Measurements from ENCODE around the gene SHISA2. TPM values are rescaled to one million over a fixed set of nuclear protein-coding genes. Genes with fewer than 3 reads are reported as not detected.
"Not testable (repeated sequence)": the region's sequence is repeated elsewhere in the genome, so short reads cannot be mapped to it uniquely, and the experiment has no call there.

SHISA2 gene
- total RNA-seq, 1 donor from 2014 or later, result 89.5 TPM

DNA sequence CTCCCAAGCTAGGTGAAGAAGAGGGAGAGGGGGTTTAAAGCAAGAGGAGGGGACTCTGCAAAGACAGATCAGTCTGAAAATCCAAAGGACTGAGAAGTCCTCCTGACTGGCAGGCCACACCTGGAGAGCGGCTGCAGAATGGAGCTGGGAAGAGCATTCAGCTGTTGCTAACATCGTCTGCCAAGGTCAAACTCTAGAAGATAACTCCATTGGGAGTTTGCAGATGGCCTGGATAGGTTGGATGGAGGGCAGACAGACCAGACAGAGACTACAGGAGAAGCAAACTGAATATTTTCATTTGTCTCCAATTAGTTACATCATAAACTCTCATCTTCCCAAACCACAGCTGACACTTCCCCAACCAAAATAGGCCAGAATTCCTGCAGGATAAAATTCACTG is 19.9 kb upstream of the SHISA2 start:
- H3K36me3 ChIP-seq (ENCODE audit: control insufficient read depth, insufficient read depth, low read length), result no peaks in the 10 kb centered on the region
- DNase-seq (ENCODE audit: low read depth), result no peak
- TF ChIP-seq, protein P1, sequence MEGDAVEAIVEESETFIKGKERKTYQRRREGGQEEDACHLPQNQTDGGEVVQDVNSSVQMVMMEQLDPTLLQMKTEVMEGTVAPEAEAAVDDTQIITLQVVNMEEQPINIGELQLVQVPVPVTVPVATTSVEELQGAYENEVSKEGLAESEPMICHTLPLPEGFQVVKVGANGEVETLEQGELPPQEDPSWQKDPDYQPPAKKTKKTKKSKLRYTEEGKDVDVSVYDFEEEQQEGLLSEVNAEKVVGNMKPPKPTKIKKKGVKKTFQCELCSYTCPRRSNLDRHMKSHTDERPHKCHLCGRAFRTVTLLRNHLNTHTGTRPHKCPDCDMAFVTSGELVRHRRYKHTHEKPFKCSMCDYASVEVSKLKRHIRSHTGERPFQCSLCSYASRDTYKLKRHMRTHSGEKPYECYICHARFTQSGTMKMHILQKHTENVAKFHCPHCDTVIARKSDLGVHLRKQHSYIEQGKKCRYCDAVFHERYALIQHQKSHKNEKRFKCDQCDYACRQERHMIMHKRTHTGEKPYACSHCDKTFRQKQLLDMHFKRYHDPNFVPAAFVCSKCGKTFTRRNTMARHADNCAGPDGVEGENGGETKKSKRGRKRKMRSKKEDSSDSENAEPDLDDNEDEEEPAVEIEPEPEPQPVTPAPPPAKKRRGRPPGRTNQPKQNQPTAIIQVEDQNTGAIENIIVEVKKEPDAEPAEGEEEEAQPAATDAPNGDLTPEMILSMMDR (IDR thresholded peaks at IDR 0.05; ENCODE audit: insufficient read depth, low read length, poor library complexity, severe bottlenecking), result no peak

DNA sequence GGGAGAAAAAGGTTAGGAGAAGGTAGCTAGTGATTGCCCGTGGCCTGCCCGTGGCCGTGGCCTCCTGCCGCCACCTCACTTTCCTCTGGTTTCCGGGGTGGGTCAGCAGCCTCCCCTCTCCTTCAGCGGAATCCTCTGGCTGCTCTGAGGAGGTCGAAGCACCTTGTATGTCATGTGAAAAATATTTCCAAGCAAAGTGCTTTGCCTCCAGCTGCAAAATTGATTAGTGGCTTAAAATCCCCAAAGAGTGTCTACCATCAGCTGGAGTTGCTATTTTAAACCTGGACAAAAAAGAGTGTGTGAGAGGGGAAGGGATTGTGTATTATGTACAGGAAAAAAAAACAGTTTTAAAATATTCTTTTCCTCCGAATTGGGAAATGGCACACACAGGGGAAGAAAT is 17.8 kb upstream of the SHISA2 start:
- H3K36me3 ChIP-seq (ENCODE audit: control insufficient read depth, insufficient read depth, low read length); DNase-seq (ENCODE audit: low read depth); H3K4me3 ChIP-seq (ENCODE audit: low read depth, low read length); H3K27me3 ChIP-seq (ENCODE audit: control insufficient read depth, insufficient read depth, low read length): not testable (repeated sequence)

More for the DNA sequence above, 19.9 kb upstream of the SHISA2 start:
- Histone ChIP-seq H3K4me3 (ENCODE audit: low read depth, low read length) (no peak overlapping the region), H3K27me3 (ENCODE audit: control insufficient read depth, insufficient read depth, low read length) (no peaks in the 10 kb centered on the region)

DNA sequence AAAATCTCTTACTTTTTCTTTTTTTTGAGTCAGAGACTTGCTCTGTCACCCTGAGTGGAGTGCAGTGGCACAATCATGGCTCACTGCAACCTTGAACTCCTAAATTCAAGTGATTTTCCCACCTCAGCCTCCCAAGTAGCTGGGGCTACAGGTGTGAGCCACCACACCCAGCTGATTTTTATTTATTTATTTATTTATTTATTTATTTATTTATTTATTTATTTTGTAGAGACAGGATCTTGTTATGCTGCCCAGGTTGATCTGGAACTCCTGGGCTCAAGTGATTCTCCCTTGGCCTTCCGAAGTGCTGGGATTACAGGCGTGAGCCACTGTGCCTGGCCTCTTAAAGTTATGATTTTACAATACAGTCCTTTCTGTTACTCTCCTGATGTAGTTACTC is 16.6 kb upstream of the SHISA2 start:
- not testable (repeated sequence) for H3K27me3 ChIP-seq (ENCODE audit: control insufficient read depth, insufficient read depth, low read length); DNase-seq (ENCODE audit: low read depth); H3K36me3 ChIP-seq (ENCODE audit: control insufficient read depth, insufficient read depth, low read length)

DNA sequence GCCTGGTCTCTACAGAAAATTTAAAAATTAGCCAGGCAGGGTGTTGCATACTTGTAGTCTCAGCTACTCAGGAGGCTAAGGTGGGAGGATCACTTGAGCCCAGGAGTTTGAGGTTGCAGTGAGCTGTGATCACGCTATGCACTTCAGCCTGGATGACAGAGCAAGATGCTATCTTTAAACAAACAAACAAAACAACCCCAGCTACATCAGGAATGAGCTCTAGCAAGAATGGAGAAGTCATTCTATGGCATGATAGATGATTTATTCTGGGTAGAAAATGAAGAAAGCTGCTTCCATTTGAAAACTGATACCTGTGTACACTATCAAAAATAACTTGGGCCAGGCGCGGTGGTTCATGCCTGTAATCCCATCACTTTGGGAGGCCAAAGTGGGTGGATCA is 15.8 kb upstream of the SHISA2 start:
- TF ChIP-seq, protein P1 (IDR thresholded peaks at IDR 0.05; ENCODE audit: insufficient read depth, low read length, poor library complexity, severe bottlenecking), result no peak
- no peaks in the 10 kb centered on the region for H3K36me3 ChIP-seq (ENCODE audit: control insufficient read depth, insufficient read depth, low read length)
- no peak overlapping the region for H3K4me3 ChIP-seq (ENCODE audit: low read depth, low read length)
- no peaks in the 10 kb centered on the region for H3K27me3 ChIP-seq (ENCODE audit: control insufficient read depth, insufficient read depth, low read length)
- no peak for DNase-seq (ENCODE audit: low read depth)

More for the DNA sequence above, 16.6 kb upstream of the SHISA2 start:
- not testable (repeated sequence) for H3K4me3 ChIP-seq (ENCODE audit: low read depth, low read length)

DNA sequence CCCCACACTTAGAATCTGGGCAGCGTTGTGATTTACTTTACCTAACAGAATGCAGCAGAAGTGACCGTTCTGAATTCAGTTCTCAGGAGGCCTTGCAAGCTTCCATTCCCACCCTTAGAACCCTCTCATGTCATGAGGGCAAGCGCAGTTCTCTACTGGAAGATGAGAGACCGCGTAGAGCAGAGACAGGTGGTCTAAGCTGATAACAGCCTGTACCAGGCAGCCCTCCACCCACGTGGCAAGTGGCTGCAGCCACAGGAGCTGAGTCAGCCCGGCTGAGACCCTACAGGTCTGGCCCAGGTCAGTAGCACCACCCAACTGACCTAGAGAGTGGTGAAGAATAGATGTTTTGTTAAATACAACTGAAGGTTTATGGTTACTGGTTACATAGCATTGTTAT is 14.7 kb upstream of the SHISA2 start:
- H3K4me3 ChIP-seq (ENCODE audit: low read depth, low read length); H3K27me3 ChIP-seq (ENCODE audit: control insufficient read depth, insufficient read depth, low read length); H3K36me3 ChIP-seq (ENCODE audit: control insufficient read depth, insufficient read depth, low read length); DNase-seq (ENCODE audit: low read depth): not testable (repeated sequence)

DNA sequence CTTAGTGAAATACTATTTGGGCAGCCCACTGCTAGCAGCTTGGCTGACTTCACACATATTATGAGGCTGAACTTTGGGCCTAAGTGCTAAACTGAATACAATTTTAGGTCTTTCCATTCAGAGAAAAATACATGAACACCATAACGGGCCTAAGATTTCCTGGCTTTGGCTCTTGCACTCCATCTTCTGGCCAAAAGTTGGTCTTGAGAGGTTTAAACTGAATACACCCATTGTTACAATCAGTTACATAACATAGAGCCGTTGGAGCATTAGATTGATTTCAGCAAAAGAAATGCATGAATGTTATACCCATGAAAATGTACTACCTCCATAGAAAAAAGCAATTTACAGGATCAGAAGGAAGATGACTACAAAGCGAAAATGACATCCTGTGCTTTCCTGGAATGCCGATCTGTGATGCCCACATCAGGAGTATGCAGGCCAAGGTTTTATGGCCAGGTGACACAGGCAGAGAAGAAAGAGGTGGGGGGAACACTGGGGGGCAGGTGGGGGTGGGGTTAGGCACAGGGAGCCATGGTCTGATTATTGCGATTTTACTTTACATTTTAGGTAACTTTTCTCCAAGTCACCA is 11.1 kb upstream of the SHISA2 start:
- Histone ChIP-seq H3K36me3 (ENCODE audit: control insufficient read depth, insufficient read depth, low read length) (no peaks in the 10 kb centered on the region), H3K4me3 (ENCODE audit: low read depth, low read length) (no peak overlapping the region), H3K27me3 (ENCODE audit: control insufficient read depth, insufficient read depth, low read length) (no peaks in the 10 kb centered on the region)
- DNase-seq (ENCODE audit: low read depth), result no peak
- TF ChIP-seq, protein P1 (IDR thresholded peaks at IDR 0.05; ENCODE audit: insufficient read depth, low read length, poor library complexity, severe bottlenecking), result peak; percentile 74

DNA sequence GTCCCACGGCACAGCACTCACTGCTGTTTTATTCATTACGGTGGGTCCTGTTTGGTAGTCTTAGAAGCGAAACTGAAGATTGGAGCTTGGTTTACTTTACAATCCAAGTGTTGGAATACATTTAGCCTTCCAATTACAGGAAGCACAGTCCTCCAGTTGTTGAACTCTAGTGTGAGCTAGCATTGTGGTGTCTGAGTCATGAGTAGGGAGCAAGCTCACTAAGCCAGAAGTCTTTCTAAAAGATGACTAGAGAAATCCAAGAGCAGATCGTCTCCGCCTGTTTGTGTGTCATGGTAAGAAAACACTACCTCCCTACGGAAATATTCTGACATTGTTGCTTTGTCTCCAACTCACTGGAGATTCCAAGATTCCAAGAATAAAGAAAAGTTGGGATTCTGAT is 10.1 kb upstream of the SHISA2 start:
- TF ChIP-seq, protein P1 (IDR thresholded peaks at IDR 0.05; ENCODE audit: insufficient read depth, low read length, poor library complexity, severe bottlenecking), result no peak
- DNase-seq (ENCODE audit: low read depth), result peak; percentile 91
- Histone ChIP-seq H3K36me3 (ENCODE audit: control insufficient read depth, insufficient read depth, low read length) (no peaks in the 10 kb centered on the region), H3K4me3 (ENCODE audit: low read depth, low read length) (no peak overlapping the region), H3K27me3 (ENCODE audit: control insufficient read depth, insufficient read depth, low read length) (no peaks in the 10 kb centered on the region)

Data from kidney epithelial cell (primary cell).